Endothelial cell of umbilical vein (primary cell): ENCODE measurements around the gene CACNG5. TPM values are rescaled to one million over a fixed set of nuclear protein-coding genes. Genes with fewer than 3 reads are reported as not detected.

Experiments
- BruUV-seq: library from RNA; stranded (reverse); fragments of 400-500 nt; replicated peaks from 2 replicates; lab custom pipeline; 2021; lab: Mats Ljungman, UMichigan
- CTCF ChIA-PET: fragments of 300-600, 350-600 bp; sonication (Branson Sonifier 250); formaldehyde crosslinking; loops from one replicate; lab custom pipeline; 2021; ENCODE audit warnings: antibody characterized with exemption, inconsistent platforms; lab: Charles Lee
- POLR2A ChIA-PET: fragments of 300-600, 350-600 bp; sonication (Branson Sonifier 250); formaldehyde crosslinking; loops from one replicate; lab custom pipeline; 2021; ENCODE audit warnings: antibody characterized with exemption, inconsistent platforms; lab: Charles Lee
- DNase-seq: peaks from one replicate; pipeline ENCODE4 v3.0.0-alpha.2; 2011; ENCODE audit warnings: low read depth, low spot score
- FAIRE-seq: peaks from 2 replicates; lab custom pipeline; 2011; peaks lifted over from hg19 to GRCh38; lab: Jason Lieb, UNC
- H2AFZ ChIP-seq: 2 replicates; pipeline ENCODE4 v1.6.0; 2012; ENCODE audit warnings: low read depth, low read length, control low read depth, inconsistent platforms
- H3K27ac ChIP-seq: 2 replicates; pipeline ENCODE4 v1.5.1; 2011; ENCODE audit warnings: low read depth, mild to moderate bottlenecking, control low read depth, low read length, moderate library complexity; ENCODE audit not compliant: insufficient read depth
- H3K27me3 ChIP-seq, 2 experiments: 2 replicates each; pipeline versions ENCODE4 v1.6.0 to v1.6.1; 2011; ENCODE audit warnings: low read length in 2 of 2, mixed read lengths in 1 of 2; ENCODE audit not compliant: control insufficient read depth in 2 of 2, insufficient read depth in 2 of 2
- H3K36me3 ChIP-seq, 2 experiments: 2 replicates in 1 of 2; 3 replicates in 1 of 2; pipeline ENCODE4 v1.5.1; 2011; ENCODE audit warnings: low read length in 2 of 2, mild to moderate bottlenecking in 1 of 2, moderate library complexity in 1 of 2; ENCODE audit not compliant: control insufficient read depth in 2 of 2, insufficient read depth in 2 of 2; ENCODE audit errors: extremely low read depth in 1 of 2
- H3K4me1 ChIP-seq: 3 replicates; pipeline ENCODE4 v1.5.1; 2011; ENCODE audit warnings: mild to moderate bottlenecking, low read length; ENCODE audit not compliant: control insufficient read depth, insufficient read depth; ENCODE audit errors: extremely low read depth
- H3K4me2 ChIP-seq: 2 replicates; pipeline ENCODE4 v1.6.1; 2011; ENCODE audit warnings: low read length, control low read depth, mixed read lengths; ENCODE audit not compliant: insufficient read depth
- H3K4me3 ChIP-seq, 3 experiments: fragments of 200-600 bp in 1 of 3; sonication (generic), shearing (Covaris generic) in 1 of 3; replicated peaks in 1 of 3; 2 replicates each; pipeline ENCODE4 v1.5.1; 2011 to 2016; ENCODE audit warnings: control low read depth in 3 of 3, low read length in 3 of 3, mild to moderate bottlenecking in 2 of 3, inconsistent platforms in 1 of 3, low read depth in 1 of 3, moderate library complexity in 1 of 3; ENCODE audit not compliant: insufficient read depth in 1 of 3
- H3K79me2 ChIP-seq: 2 replicates; pipeline ENCODE4 v1.6.0; 2012; ENCODE audit warnings: low read length, inconsistent platforms; ENCODE audit not compliant: control insufficient read depth, insufficient read depth
- H3K9ac ChIP-seq: replicated peaks from 2 replicates; pipeline ENCODE3; 2011; ENCODE audit warnings: low read length, control low read depth; ENCODE audit not compliant: insufficient read depth; ENCODE audit errors: extremely low read depth
- H3K9me1 ChIP-seq: replicated peaks from 3 replicates; pipeline ENCODE4 v1.6.0; 2011; ENCODE audit warnings: mild to moderate bottlenecking, low read length; ENCODE audit not compliant: control insufficient read depth, insufficient read depth; ENCODE audit errors: extremely low read depth
- H3K9me3 ChIP-seq: replicated peaks from 2 replicates; pipeline ENCODE4 v1.5.1; 2012; ENCODE audit warnings: low read length, inconsistent platforms; ENCODE audit not compliant: control insufficient read depth, insufficient read depth
- H4K20me1 ChIP-seq: replicated peaks from 2 replicates; pipeline ENCODE3; 2011; ENCODE audit warnings: mild to moderate bottlenecking, low read length; ENCODE audit not compliant: control insufficient read depth, insufficient read depth; ENCODE audit errors: extremely low read depth
- EZH2 ChIP-seq: IDR thresholded peaks from 2 replicates; pipeline ENCODE4 v1.6.1; 2012; ENCODE audit warnings: borderline replicate concordance, low read depth, mild to moderate bottlenecking, moderate library complexity, low read length, inconsistent platforms; ENCODE audit not compliant: severe bottlenecking
- FOS ChIP-seq: IDR thresholded peaks from 2 replicates; pipeline ENCODE4 v1.6.1; 2011; ENCODE audit warnings: mild to moderate bottlenecking, low read length, moderate library complexity, borderline replicate concordance; ENCODE audit not compliant: insufficient read depth
- GATA2 ChIP-seq: IDR thresholded peaks from 2 replicates; pipeline ENCODE4 v1.7.0; 2011; ENCODE audit warnings: low read depth, mild to moderate bottlenecking, moderate library complexity, mixed read lengths, low read length; ENCODE audit not compliant: insufficient read length, insufficient read depth
- JUN ChIP-seq: IDR thresholded peaks from 2 replicates; pipeline ENCODE4 v1.6.1; 2011; ENCODE audit warnings: borderline replicate concordance, low read depth; ENCODE audit not compliant: insufficient read length, insufficient read depth
- MYC ChIP-seq: IDR thresholded peaks from one replicate; pipeline ENCODE4 v1.6.1; 2011; ENCODE audit warnings: mild to moderate bottlenecking, low read depth, low read length
- POLR2A ChIP-seq: IDR thresholded peaks from 2 replicates; pipeline ENCODE4 v1.6.1; 2012; ENCODE audit warnings: low read depth, mild to moderate bottlenecking, control low read depth, low read length
- POLR2AphosphoS5 ChIP-seq: IDR thresholded peaks from 2 replicates; pipeline ENCODE4 v1.6.1; 2012; ENCODE audit warnings: low read depth, mild to moderate bottlenecking, control low read depth, low read length, moderate library complexity; ENCODE audit not compliant: insufficient read depth
- dilution Hi-C: fragments of 300-500 bp; cut with MboI; formaldehyde crosslinking; loops from one replicate; pipeline ENCODE4 v1.15.0; 2019; ENCODE audit warnings: low sequenced_read_pairs; ENCODE audit not compliant: extremely low pct_ligation_motif_present
- intact Hi-C: fragments of 100-400 bp; cut with micrococcal nuclease; formaldehyde crosslinking; loops from one replicate; pipeline ENCODE4 v1.10.0; 2022
- polyA plus RNA-seq, 4 experiments: library from polyadenylated mRNA; depleted of rRNA in 3 of 4; stranded (reverse) in 3 of 4; unstranded in 1 of 4; fragments of >200 nt; gene quantifications; 2 replicates each; pipeline versions ENCODE4 v1.2.1 to v1.2.3, GENCODE V29; 2011 to 2012; ENCODE audit warnings: missing spikeins in 1 of 4
- total RNA-seq: library from RNA; stranded (reverse); gene quantifications from 2 replicates; pipeline ENCODE4 v1.2.3, GENCODE V29; 2021
- TF ChIP-seq, protein P1 (sequence below), 2 donors: IDR thresholded peaks; 1 replicate in 1 of 2; 2 replicates in 1 of 2; pipeline ENCODE4 v1.5.1; 2011; ENCODE audit warnings: low read length in 2 of 2, mild to moderate bottlenecking in 2 of 2, moderate library complexity in 2 of 2, control low read depth in 1 of 2, inconsistent platforms in 1 of 2, low read depth in 1 of 2; ENCODE audit not compliant: insufficient read depth in 1 of 2; ENCODE audit errors: extremely low read depth in 1 of 2
- TF ChIP-seq, protein P2 (sequence below): IDR thresholded peaks from 2 replicates; pipeline ENCODE4 v1.6.1; 2011; ENCODE audit not compliant: insufficient read depth, insufficient read length

The CACNG5 gene
- total and polyA plus RNA-seq, 2 donors (not counting 3 experiments of a cell fraction or from before 2014, with no cell fraction given), result not detected

DNA sequence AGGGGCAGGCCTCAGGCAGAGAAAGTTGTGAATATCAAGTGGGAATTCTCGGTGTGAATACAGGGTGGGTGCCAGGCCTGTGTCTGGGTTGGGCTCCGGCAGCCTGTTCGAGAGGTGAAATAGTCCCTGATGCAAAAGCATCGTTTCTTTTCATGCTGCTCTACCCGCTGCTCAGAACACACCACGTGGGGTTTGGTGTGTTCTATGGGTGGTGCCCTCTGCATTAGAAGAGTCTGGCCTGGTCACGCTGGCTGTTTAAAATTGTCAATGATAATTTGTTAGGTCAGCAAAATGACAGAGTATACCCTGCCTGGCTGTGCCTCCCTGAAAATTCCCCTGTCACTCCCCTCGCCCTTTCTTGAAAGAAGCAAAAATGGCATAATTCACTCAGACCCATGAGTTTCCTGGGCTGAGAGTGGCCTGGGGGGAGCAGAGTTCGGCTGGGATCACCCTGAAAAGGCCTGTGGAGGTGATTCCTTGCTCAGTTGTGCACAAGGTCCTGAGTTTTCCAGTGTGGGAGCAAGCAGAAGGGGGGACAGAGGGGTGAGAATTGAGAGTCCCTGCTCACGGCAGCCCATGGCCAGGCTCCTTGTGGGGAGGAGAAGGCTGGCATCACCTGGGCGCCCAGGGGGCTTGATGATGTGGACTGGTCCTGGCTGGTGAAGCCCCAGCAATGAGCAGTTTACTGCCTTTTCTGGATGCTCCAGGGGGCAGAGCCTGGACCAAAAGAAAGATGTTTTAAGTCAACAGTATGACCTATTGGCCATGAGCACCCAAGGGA, 3.2 kb downstream of the CACNG5 start:
- Histone ChIP-seq H2AFZ (no peak overlapping the region), H3K27me3 (peaks cover 11 to 13% of the 10 kb centered on the region in 2 experiments), H4K20me1 (no peaks in the 10 kb centered on the region), H3K36me3 (no peaks in the 10 kb centered on the region), H3K9ac (no peak overlapping the region), H3K27ac (no peak overlapping the region), H3K9me3 (no peaks in the 10 kb centered on the region), H3K9me1 (no peaks in the 10 kb centered on the region), H3K4me3 (no peak overlapping the region), H3K4me2 (no peak overlapping the region), H3K4me1 (no peaks in the 10 kb centered on the region), H3K79me2 (no peaks in the 10 kb centered on the region)
- POLR2A ChIA-PET, result no interaction called here
- no TSS peak for BruUV-seq
- DNase-seq (no peak), FAIRE-seq (no peak)
- TF ChIP-seq POLR2AphosphoS5 (no peak), EZH2 (no peak), GATA2 (no peak), MYC (no peak), JUN (no peak), FOS (no peak), POLR2A (no peak)
- TF ChIP-seq, protein P1, sequence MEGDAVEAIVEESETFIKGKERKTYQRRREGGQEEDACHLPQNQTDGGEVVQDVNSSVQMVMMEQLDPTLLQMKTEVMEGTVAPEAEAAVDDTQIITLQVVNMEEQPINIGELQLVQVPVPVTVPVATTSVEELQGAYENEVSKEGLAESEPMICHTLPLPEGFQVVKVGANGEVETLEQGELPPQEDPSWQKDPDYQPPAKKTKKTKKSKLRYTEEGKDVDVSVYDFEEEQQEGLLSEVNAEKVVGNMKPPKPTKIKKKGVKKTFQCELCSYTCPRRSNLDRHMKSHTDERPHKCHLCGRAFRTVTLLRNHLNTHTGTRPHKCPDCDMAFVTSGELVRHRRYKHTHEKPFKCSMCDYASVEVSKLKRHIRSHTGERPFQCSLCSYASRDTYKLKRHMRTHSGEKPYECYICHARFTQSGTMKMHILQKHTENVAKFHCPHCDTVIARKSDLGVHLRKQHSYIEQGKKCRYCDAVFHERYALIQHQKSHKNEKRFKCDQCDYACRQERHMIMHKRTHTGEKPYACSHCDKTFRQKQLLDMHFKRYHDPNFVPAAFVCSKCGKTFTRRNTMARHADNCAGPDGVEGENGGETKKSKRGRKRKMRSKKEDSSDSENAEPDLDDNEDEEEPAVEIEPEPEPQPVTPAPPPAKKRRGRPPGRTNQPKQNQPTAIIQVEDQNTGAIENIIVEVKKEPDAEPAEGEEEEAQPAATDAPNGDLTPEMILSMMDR (IDR thresholded peaks at IDR 0.05; ENCODE audit: extremely low read depth in 1 of 2, insufficient read depth in 1 of 2, low read depth in 1 of 2, low read length in 2 of 2), result no peak
- TF ChIP-seq, protein P2, sequence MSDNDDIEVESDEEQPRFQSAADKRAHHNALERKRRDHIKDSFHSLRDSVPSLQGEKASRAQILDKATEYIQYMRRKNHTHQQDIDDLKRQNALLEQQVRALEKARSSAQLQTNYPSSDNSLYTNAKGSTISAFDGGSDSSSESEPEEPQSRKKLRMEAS, result no peak
- dilution Hi-C loops (no loop called here), intact Hi-C loops (no loop called here)
- CTCF ChIA-PET, result no interaction called here
